Measurements from ENCODE around the gene IRF3. TPM values are rescaled to one million over a fixed set of nuclear protein-coding genes. Genes with fewer than 3 reads are reported as not detected.
A peak's percentile ranks its signal among the peaks of the same experiment; 100 is the strongest.

The IRF3 gene
- total RNA-seq, 1 donor from 2014 or later, result 110 TPM

DNA sequence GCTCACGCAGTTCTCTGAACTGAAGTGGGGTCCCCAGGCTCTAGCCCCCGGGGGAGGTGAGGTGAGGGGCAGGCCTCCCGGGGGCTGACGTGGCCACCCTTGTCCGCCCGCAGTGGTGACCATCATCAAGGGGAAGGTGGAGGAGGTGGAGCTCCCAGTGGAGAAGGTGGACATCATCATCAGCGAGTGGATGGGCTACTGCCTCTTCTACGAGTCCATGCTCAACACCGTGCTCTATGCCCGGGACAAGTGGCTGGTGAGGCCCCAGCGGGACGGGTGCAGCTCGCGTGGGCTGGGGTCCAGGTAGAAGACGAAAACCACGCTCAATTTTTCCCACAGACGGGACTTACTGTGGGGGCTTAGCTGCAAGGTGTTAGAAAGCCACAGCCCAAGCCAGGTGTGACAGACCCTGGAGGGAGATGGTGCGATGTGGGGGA, 18.2 kb upstream of the IRF3 start:
- H3K36me3 Mint-ChIP-seq (ENCODE audit: insufficient read depth), result peaks cover 25% of the 10 kb centered on the region
- no peak for TF ChIP-seq CTCF (IDR thresholded peaks at IDR 0.05; ENCODE audit: unreplicated experiment)
- no peaks in the 10 kb centered on the region for H3K9me3 Mint-ChIP-seq (ENCODE audit: low read depth)
- H3K4me1 Mint-ChIP-seq (ENCODE audit: low read depth), result peaks cover 11% of the 10 kb centered on the region
- H3K4me3 Mint-ChIP-seq (ENCODE audit: low read depth), result no peak overlapping the region
- DNase-seq (ENCODE audit: low spot score, unreplicated experiment), result no peak
- H3K27ac Mint-ChIP-seq, result no peak overlapping the region
- no peaks in the 10 kb centered on the region for H3K27me3 Mint-ChIP-seq

GRCh38 chr19:49682274-49682673, 16.6 kb upstream of the IRF3 start:
- Mint-ChIP-seq H3K27me3 (no peaks in the 10 kb centered on the region), H3K4me3 (ENCODE audit: low read depth) (no peak overlapping the region), H3K36me3 (ENCODE audit: insufficient read depth) (peaks cover 24% of the 10 kb centered on the region), H3K27ac (no peak overlapping the region), H3K4me1 (ENCODE audit: low read depth) (peaks cover 17% of the 10 kb centered on the region), H3K9me3 (ENCODE audit: low read depth) (no peaks in the 10 kb centered on the region)
- no peak for TF ChIP-seq CTCF (IDR thresholded peaks at IDR 0.05; ENCODE audit: unreplicated experiment)
- no peak for DNase-seq (ENCODE audit: low spot score, unreplicated experiment)

- Mint-ChIP-seq H3K27ac (no peak overlapping the region), H3K4me3 (ENCODE audit: low read depth) (no peak overlapping the region), H3K4me1 (ENCODE audit: low read depth) (peaks cover 17% of the 10 kb centered on the region), H3K9me3 (ENCODE audit: low read depth) (no peaks in the 10 kb centered on the region), H3K36me3 (ENCODE audit: insufficient read depth) (peaks cover 22% of the 10 kb centered on the region), H3K27me3 (no peaks in the 10 kb centered on the region)
- TF ChIP-seq CTCF (IDR thresholded peaks at IDR 0.05; ENCODE audit: unreplicated experiment), result no peak
- no peak for DNase-seq (ENCODE audit: low spot score, unreplicated experiment)
These were observed 16.2 kb upstream of the IRF3 start for GRCh38 chr19:49681830-49682229.

DNA sequence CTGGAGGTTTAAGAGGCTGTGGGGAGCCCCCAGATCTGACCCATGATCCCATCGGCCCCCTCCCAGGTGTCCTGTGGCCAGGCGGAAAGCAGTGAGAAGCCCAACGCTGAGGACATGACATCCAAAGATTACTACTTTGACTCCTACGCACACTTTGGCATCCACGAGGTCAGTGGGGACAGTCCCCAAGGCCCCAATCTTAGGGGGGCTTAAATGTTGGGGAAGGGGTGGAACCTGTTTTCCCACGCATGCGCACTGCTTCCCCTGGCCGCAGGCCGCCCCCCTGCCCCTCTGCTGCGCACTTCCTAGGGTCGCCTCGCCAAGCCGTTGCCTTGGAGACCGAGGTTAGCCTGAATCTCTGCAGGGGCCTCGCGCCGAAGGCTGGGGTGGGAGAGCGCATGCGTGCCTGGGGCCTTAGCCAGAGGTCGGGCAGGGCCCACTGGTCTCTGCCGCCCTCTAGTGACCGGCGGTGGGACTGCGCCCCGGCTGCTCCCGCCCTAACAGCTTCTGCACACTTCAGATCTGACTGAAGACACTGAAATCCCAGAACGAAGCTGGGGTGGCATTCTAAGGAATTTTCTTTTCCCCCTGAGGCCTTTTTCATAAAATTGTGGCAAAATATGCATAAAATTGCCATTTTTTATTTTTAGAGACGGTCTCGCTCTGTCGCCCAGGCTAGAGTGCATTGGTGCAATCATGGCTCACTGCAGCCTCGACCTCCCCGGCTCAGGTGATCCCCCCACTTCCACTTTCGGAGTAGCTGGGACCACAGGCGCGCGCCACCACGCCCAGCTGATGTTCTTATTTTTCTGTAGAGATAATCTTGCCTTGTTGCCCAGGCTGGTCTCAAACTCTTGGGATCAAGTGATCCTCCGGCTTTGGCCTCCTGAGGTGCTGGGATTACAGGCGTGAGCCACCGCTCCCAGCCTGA, 15.0 kb upstream of the IRF3 start:
- Mint-ChIP-seq H3K36me3 (ENCODE audit: insufficient read depth) (peaks cover 21% of the 10 kb centered on the region), H3K27ac (peak overlapping the region; percentile 83), H3K9me3 (ENCODE audit: low read depth) (no peaks in the 10 kb centered on the region), H3K27me3 (no peaks in the 10 kb centered on the region), H3K4me1 (ENCODE audit: low read depth) (peaks cover 17% of the 10 kb centered on the region), H3K4me3 (ENCODE audit: low read depth) (no peak overlapping the region)
- DNase-seq (ENCODE audit: low spot score, unreplicated experiment), result peak; percentile 96
- peak; percentile 98 for TF ChIP-seq CTCF (IDR thresholded peaks at IDR 0.05; ENCODE audit: unreplicated experiment)

GRCh38 chr19:49679771-49680413, 14.2 kb upstream of the IRF3 start:
- peak overlapping the region; percentile 97 for H3K4me3 Mint-ChIP-seq (ENCODE audit: low read depth)
- DNase-seq (ENCODE audit: low spot score, unreplicated experiment), result no peak
- H3K9me3 Mint-ChIP-seq (ENCODE audit: low read depth), result no peaks in the 10 kb centered on the region
- no peaks in the 10 kb centered on the region for H3K27me3 Mint-ChIP-seq
- TF ChIP-seq CTCF (IDR thresholded peaks at IDR 0.05; ENCODE audit: unreplicated experiment), result no peak
- peaks cover 17% of the 10 kb centered on the region for H3K36me3 Mint-ChIP-seq (ENCODE audit: insufficient read depth)
- peak overlapping the region; percentile 93 for H3K27ac Mint-ChIP-seq
- H3K4me1 Mint-ChIP-seq (ENCODE audit: low read depth), result peaks cover 17% of the 10 kb centered on the region
